ENCODE data around the gene TMEM37. TPM values are rescaled to one million over a fixed set of nuclear protein-coding genes. Genes with fewer than 3 reads are reported as not detected.

Gene TMEM37
- total RNA-seq, 1 experiment from 2014 or later = 9.6 TPM

GRCh38 chr2:119431976-119432850, 559 bp downstream of the TMEM37 start (continued):
- TF ChIP-seq AFF4 (CRISPR knock-in tag; IDR thresholded peaks at IDR 0.05; ENCODE audit: borderline replicate concordance) = no peak
- TF ChIP-seq ESRRA (CRISPR knock-in tag; IDR thresholded peaks at IDR 0.05; ENCODE audit: borderline replicate concordance) = no peak
- no peak for TF ChIP-seq STAT6 (CRISPR knock-in tag; conservative IDR thresholded peaks at IDR 0.05; ENCODE audit: low read depth)
- peak; percentile 81 for TF ChIP-seq GTF2I (CRISPR knock-in tag; conservative IDR thresholded peaks at IDR 0.05)
- TF ChIP-seq CDX4 (CRISPR knock-in tag; IDR thresholded peaks at IDR 0.05; ENCODE audit: borderline replicate concordance) = no peak
- no peak for TF ChIP-seq ATF1 (CRISPR knock-in tag; IDR thresholded peaks at IDR 0.05)
- TF ChIP-seq ZNF281 (CRISPR knock-in tag; IDR thresholded peaks at IDR 0.05) = no peak

DNA sequence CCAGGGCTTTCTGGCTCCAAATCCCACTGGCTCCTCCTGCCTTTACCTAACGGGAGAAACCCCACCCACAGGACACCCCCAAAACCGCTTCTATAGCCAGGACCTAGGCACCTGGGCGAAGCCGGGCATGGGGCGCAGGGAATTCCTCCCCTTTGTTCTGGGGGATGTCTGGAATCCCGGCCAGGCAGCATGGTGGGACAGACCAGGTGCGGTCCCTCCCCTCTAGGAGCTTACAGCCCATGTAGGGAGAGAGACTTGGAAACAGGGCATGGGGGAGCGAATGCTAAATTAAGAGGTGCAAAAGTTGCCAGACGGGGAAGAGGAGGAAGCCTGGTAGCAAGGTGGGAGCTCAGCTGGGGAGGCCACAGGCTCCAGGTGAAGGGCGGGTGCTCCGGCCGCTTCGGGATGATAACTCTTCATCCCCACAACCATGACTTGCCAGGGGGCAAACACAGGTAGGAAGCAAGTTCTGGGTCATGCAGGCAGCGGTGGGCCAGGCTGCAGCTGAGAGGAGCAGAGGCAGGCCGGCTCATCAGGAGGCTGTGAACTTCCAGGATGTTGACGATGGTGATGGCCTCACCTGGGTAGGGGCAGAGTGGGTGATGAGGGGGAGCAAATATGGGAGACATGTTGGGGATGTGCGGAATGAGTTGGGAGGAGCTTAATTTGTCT, 1.3 kb downstream of the TMEM37 start:
- ATAC-seq (0 out of 2 replicates have a peak, but pooled peaks have one; percentile 4), DNase-seq (ENCODE audit: low spot score) (no peak)
- CTCF ChIA-PET = interaction anchor here (2.8 to 6.9 kb wide), 2 partner anchors 24 to 43 kb away, joined by 11 to 57 read pairs; no protein-coding TSS in a partner anchor
- Mint-ChIP-seq H3K27me3 (ENCODE audit: low read depth) (peaks cover 17% of the 10 kb centered on the region), H3K4me3 (peak overlapping the region; percentile 87), H3K9me3 (no peaks in the 10 kb centered on the region), H3K4me1 (peaks cover 54% of the 10 kb centered on the region), H3K27ac (no peak overlapping the region), H3K36me3 (0 out of 2 replicates have a peak, but pooled peaks cover 2% of the 10 kb centered on the region)
- TF ChIP-seq, protein P1, sequence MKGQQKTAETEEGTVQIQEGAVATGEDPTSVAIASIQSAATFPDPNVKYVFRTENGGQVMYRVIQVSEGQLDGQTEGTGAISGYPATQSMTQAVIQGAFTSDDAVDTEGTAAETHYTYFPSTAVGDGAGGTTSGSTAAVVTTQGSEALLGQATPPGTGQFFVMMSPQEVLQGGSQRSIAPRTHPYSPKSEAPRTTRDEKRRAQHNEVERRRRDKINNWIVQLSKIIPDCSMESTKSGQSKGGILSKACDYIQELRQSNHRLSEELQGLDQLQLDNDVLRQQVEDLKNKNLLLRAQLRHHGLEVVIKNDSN (CRISPR knock-in tag; IDR thresholded peaks at IDR 0.05) = no peak
- TF ChIP-seq ETV6 (CRISPR knock-in tag; IDR thresholded peaks at IDR 0.05) = 0 out of 2 replicates have a peak, but pooled peaks have one; percentile 2
- POLR2A ChIA-PET = interaction anchor here (1.0 kb wide), 1 partner anchor 44 kb away, joined by 3 read pairs; no protein-coding TSS in a partner anchor

Measured in WTC11 (cell line).